Neural cell (in vitro differentiated cells): Measurements from ENCODE around the gene TMEM184C.

Experiments
- EP300 ChIP-seq: fragments of 450-650 bp; conservative IDR thresholded peaks from 2 replicates; pipeline ENCODE4 v1.6.1; 2014; ENCODE audit warnings: antibody characterized with exemption, mild to moderate bottlenecking, moderate library complexity; ENCODE audit not compliant: poor library complexity, severe bottlenecking
- EZH2 ChIP-seq: fragments of 200-600, 300-800 bp; shearing (Covaris generic), sonication (generic); IDR thresholded peaks from 2 replicates; pipeline ENCODE4 v1.6.1; 2014; ENCODE audit warnings: antibody characterized with exemption, low read length, borderline replicate concordance, mild to moderate bottlenecking; ENCODE audit not compliant: insufficient read depth, poor library complexity, severe bottlenecking
- POLR2AphosphoS5 ChIP-seq: IDR thresholded peaks from 2 replicates; pipeline ENCODE4 v1.6.1; 2012
- RAD21 ChIP-seq: fragments of 450-650 bp; conservative IDR thresholded peaks from 2 replicates; pipeline ENCODE4 v1.6.1; 2014; ENCODE audit warnings: antibody characterized with exemption, mild to moderate bottlenecking, moderate library complexity
- TF ChIP-seq, protein P1 (sequence below): fragments of 450-650 bp; IDR thresholded peaks from 2 replicates; pipeline ENCODE4 v1.5.1; 2014; ENCODE audit warnings: antibody characterized with exemption, mild to moderate bottlenecking, moderate library complexity; ENCODE audit not compliant: poor library complexity, severe bottlenecking

GRCh38 chr4:147682755-147683154 lies 65.6 kb downstream of the TMEM184C start:
- TF ChIP-seq, protein P1, sequence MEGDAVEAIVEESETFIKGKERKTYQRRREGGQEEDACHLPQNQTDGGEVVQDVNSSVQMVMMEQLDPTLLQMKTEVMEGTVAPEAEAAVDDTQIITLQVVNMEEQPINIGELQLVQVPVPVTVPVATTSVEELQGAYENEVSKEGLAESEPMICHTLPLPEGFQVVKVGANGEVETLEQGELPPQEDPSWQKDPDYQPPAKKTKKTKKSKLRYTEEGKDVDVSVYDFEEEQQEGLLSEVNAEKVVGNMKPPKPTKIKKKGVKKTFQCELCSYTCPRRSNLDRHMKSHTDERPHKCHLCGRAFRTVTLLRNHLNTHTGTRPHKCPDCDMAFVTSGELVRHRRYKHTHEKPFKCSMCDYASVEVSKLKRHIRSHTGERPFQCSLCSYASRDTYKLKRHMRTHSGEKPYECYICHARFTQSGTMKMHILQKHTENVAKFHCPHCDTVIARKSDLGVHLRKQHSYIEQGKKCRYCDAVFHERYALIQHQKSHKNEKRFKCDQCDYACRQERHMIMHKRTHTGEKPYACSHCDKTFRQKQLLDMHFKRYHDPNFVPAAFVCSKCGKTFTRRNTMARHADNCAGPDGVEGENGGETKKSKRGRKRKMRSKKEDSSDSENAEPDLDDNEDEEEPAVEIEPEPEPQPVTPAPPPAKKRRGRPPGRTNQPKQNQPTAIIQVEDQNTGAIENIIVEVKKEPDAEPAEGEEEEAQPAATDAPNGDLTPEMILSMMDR: no peak
- TF ChIP-seq POLR2AphosphoS5: no peak
- no peak for TF ChIP-seq EP300
- TF ChIP-seq RAD21: no peak
- TF ChIP-seq EZH2: no peak
